B cell (primary cell): ENCODE results near the gene LENG1. TPM values are rescaled to one million over a fixed set of nuclear protein-coding genes. Genes with fewer than 3 reads are reported as not detected.

Experiments used
- ATAC-seq: fragments of 200-7000 bp; cut with Tn5 transposase; one replicate; pipeline ENCODE4 v1.10.0; 2021; ENCODE audit warnings: low read depth, mild to moderate bottlenecking, moderate number of reproducible peaks, moderate library complexity
- CTCF ChIA-PET: fragments of 350-600 bp; sonication (Branson Sonifier 250); formaldehyde crosslinking; loops from one replicate; lab custom pipeline; 2021; ENCODE audit warnings: antibody characterized with exemption, inconsistent platforms; lab: Charles Lee
- POLR2A ChIA-PET: fragments of 350-600 bp; sonication (Branson Sonifier 250); formaldehyde crosslinking; loops from one replicate; lab custom pipeline; 2021; ENCODE audit warnings: antibody characterized with exemption; lab: Charles Lee
- DNase-seq: peaks from one replicate; pipeline ENCODE4 v3.0.0; 2013
- H2AFZ ChIP-seq: 2 replicates; pipeline ENCODE4 v1.6.1; 2012; ENCODE audit warnings: mild to moderate bottlenecking, low read depth, low read length; ENCODE audit not compliant: insufficient read depth, poor library complexity, severe bottlenecking
- H3K27ac ChIP-seq, 2 donors: 1 replicate in 1 of 2; 2 replicates in 1 of 2; pipeline ENCODE4 v1.5.1; 2012 to 2013; ENCODE audit warnings: low read length in 2 of 2, mild to moderate bottlenecking in 2 of 2, moderate library complexity in 1 of 2
- H3K27me3 ChIP-seq, 4 experiments: fragments of 200-600 bp in 1 of 4; sonication (generic) in 1 of 4; replicated peaks in 1 of 4; 1 replicate in 2 of 4; 2 replicates in 2 of 4; pipeline versions ENCODE4 v1.6.1 to v1.7.0; 2013 to 2016; ENCODE audit warnings: low read length in 3 of 4, mild to moderate bottlenecking in 2 of 4, mixed read lengths in 1 of 4, moderate library complexity in 1 of 4; ENCODE audit not compliant: insufficient read depth in 4 of 4, control insufficient read depth in 3 of 4; ENCODE audit errors: control extremely low read depth in 1 of 4
- H3K36me3 ChIP-seq, 2 experiments: replicated peaks in 1 of 2; 1 replicate in 1 of 2; 2 replicates in 1 of 2; pipeline versions ENCODE4 v1.6.1 to v1.7.1; 2013; ENCODE audit warnings: low read length in 1 of 2; ENCODE audit not compliant: insufficient read depth in 2 of 2, control insufficient read depth in 1 of 2; ENCODE audit errors: control extremely low read depth in 1 of 2, extremely low read depth in 1 of 2
- H3K4me1 ChIP-seq, 2 donors: fragments of 200-600 bp in 1 of 2; sonication (generic) in 1 of 2; 1 replicate in 1 of 2; 2 replicates in 1 of 2; pipeline versions ENCODE4 v1.5.1 to v1.6.1; 2013 to 2017; ENCODE audit warnings: low read length in 2 of 2; ENCODE audit not compliant: control insufficient read depth in 2 of 2, insufficient read depth in 2 of 2
- H3K4me2 ChIP-seq: replicated peaks from 2 replicates; pipeline ENCODE3; 2012; ENCODE audit warnings: mild to moderate bottlenecking, low read depth, low read length; ENCODE audit not compliant: poor library complexity, severe bottlenecking
- H3K4me3 ChIP-seq, 5 experiments: fragments of 200-600 bp in 1 of 5; sonication (generic) in 1 of 5; 1 replicate in 3 of 5; 2 replicates in 2 of 5; pipeline versions ENCODE4 v1.5.1 to v1.7.0; 2011 to 2016; ENCODE audit warnings: low read length in 4 of 5, mild to moderate bottlenecking in 4 of 5, low read depth in 2 of 5, control low read depth in 1 of 5, moderate library complexity in 1 of 5; ENCODE audit not compliant: insufficient read depth in 1 of 5; ENCODE audit errors: control extremely low read depth in 1 of 5, extremely low read depth in 1 of 5
- H3K79me2 ChIP-seq: fragments of 200-600 bp; sonication (generic); one replicate; pipeline ENCODE4 v1.6.0; 2016; ENCODE audit warnings: low read length; ENCODE audit not compliant: control insufficient read depth, insufficient read depth
- H3K9ac ChIP-seq: fragments of 200-600 bp; sonication (generic); 2 replicates; pipeline ENCODE4 v1.6.1; 2017; ENCODE audit warnings: mild to moderate bottlenecking, low read length, moderate library complexity
- H3K9me3 ChIP-seq, 3 donors: one replicate each; pipeline versions ENCODE4 v1.6.1 to v1.7.1; 2013; ENCODE audit warnings: low read length in 2 of 3; ENCODE audit not compliant: control insufficient read depth in 2 of 3, insufficient read depth in 1 of 3; ENCODE audit errors: control extremely low read depth in 1 of 3
- H4K20me1 ChIP-seq: 2 replicates; pipeline ENCODE4 v1.6.0; 2012; ENCODE audit warnings: mild to moderate bottlenecking, low read length; ENCODE audit not compliant: insufficient read depth, control insufficient read depth, poor library complexity, severe bottlenecking
- H3K27ac Mint-ChIP-seq: one replicate; pipeline ENCODE4 v1.8.0; 2021; ENCODE audit warnings: mixed read lengths
- H3K27me3 Mint-ChIP-seq: one replicate; pipeline ENCODE4 v1.8.0; 2021; ENCODE audit warnings: mixed read lengths
- H3K4me1 Mint-ChIP-seq: one replicate; pipeline ENCODE4 v1.8.0; 2021; ENCODE audit warnings: mixed read lengths
- H3K4me3 Mint-ChIP-seq: one replicate; pipeline ENCODE4 v1.8.0; 2021; ENCODE audit warnings: mixed read lengths
- H3K9me3 Mint-ChIP-seq: one replicate; pipeline ENCODE4 v1.8.0; 2022; ENCODE audit warnings: mixed read lengths; ENCODE audit not compliant: insufficient read depth
- CTCF ChIP-seq: fragments of 200-600 bp; IDR thresholded peaks from one replicate; pipeline ENCODE4 v1.8.0; 2022; ENCODE audit warnings: antibody characterized with exemption, mild to moderate bottlenecking
- EZH2 ChIP-seq: IDR thresholded peaks from 2 replicates; pipeline ENCODE4 v1.6.1; 2012; ENCODE audit warnings: borderline replicate concordance, low read depth, mild to moderate bottlenecking, moderate library complexity, low read length; ENCODE audit not compliant: insufficient read depth, poor library complexity, severe bottlenecking
- WGBS: methylation state at CpG from one replicate; pipeline ENCODE4 v1.1.5; 2013; ENCODE audit warnings: missing lambda C conversion rate; ENCODE audit not compliant: insufficient coverage; 5-methylcytosine and 5-hydroxymethylcytosine counted together
- intact Hi-C: fragments of 100-400 bp; cut with micrococcal nuclease; formaldehyde crosslinking; loops from one replicate; pipeline ENCODE4 v1.10.0; 2022
- polyA plus RNA-seq: library from polyadenylated mRNA; depleted of rRNA; stranded (reverse); fragments of >200 nt; gene quantifications from 2 replicates; pipeline ENCODE4 v1.2.3, GENCODE V29; 2012
- total RNA-seq, 2 donors: library from RNA; stranded (reverse); fragments of 120-200 nt in 1 of 2; gene quantifications; 1 replicate in 1 of 2; 2 replicates in 1 of 2; pipeline versions ENCODE4 v1.2.3 to v1.2.4, GENCODE V29; 2013 to 2022

The LENG1 gene
- total and polyA plus RNA-seq, 2 donors (not counting 1 experiment from before 2014, with no cell fraction given) = 9.2 to 16.5 TPM

DNA sequence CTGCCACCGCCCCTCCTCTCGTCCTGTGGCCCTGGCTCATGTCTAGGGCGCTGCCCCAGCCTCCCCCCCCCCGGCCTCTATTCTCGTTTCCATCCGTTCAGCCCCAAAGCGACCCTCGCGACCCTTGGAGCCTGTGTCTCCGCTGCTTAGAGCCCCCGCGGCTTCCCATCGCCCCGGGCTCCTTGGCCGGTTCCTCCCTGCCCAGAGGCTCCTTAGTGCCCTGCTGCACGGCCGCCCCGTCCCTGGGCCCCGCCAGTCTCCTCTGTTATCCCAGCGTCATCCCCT, 31.1 kb downstream of the LENG1 start:
- no peaks in the 10 kb centered on the region for H3K27me3 ChIP-seq
- peaks cover 7 to 54% of the 10 kb centered on the region in 2 experiments for H3K36me3 ChIP-seq
- ChIA-PET POLR2A (no interaction called here), CTCF (no interaction called here)
- no peaks in the 10 kb centered on the region for H3K9me3 ChIP-seq
- H4K20me1 ChIP-seq = no peaks in the 10 kb centered on the region
- Mint-ChIP-seq H3K4me3 (no peak overlapping the region), H3K27me3 (no peaks in the 10 kb centered on the region), H3K27ac (no peak overlapping the region), H3K4me1 (no peaks in the 10 kb centered on the region), H3K9me3 (no peaks in the 10 kb centered on the region)
- H3K79me2 ChIP-seq = no peaks in the 10 kb centered on the region
- no peak overlapping the region for H3K9ac ChIP-seq
- DNase-seq (no peak), ATAC-seq (no peak)
- no peak overlapping the region for H2AFZ ChIP-seq
- H3K4me1 ChIP-seq = no peaks in the 10 kb centered on the region
- intact Hi-C loops = no loop called here
- no peak overlapping the region for H3K4me3 ChIP-seq
- no peak overlapping the region for H3K4me2 ChIP-seq
- no peak overlapping the region for H3K27ac ChIP-seq
- 92% methylated on average over 18 of the region's 20 CpGs for WGBS
- TF ChIP-seq CTCF (no peak), EZH2 (no peak)

DNA sequence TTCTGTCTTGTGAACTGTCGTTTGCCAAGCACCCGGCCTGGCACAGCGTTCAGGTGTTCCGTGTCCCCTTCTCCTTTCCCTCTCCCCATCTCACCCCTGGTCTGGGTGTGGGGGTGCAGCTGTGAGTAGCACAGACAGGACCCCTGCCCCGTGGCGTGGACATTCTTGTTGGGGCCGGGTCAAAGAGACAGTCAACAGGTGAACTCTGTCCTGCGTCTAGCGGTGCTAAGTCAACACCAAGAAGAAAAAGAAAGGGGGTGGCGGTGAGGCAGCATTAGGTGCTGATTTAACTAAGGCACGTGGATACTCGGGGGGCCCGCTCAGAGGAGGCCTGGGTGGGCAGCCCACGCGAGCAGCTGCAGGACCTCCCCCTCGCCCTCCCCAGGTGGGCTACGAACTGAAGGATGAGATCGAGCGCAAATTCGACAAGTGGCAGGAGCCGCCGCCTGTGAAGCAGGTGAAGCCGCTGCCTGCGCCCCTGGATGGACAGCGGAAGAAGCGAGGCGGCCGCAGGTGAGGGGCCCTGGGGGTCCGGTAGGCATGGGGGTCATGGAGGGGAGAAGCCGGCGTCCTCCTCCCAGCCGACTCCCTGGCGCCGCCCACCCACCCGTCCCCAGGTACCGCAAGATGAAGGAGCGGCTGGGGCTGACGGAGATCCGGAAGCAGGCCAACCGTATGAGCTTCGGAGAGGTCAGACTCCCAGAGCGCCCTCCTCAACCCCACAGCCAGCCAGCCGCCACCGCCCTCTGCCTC, 31.7 kb downstream of the LENG1 start:
- H3K4me1 Mint-ChIP-seq = no peaks in the 10 kb centered on the region
- no peak overlapping the region for H3K4me3 Mint-ChIP-seq
- no peak overlapping the region for H3K4me3 ChIP-seq
- ChIA-PET CTCF (no interaction called here), POLR2A (no interaction called here)
- no peaks in the 10 kb centered on the region for H3K9me3 Mint-ChIP-seq
- H3K27ac ChIP-seq = no peak overlapping the region
- H3K27me3 Mint-ChIP-seq = no peaks in the 10 kb centered on the region
- H3K9ac ChIP-seq = no peak overlapping the region
- H3K36me3 ChIP-seq = peaks cover 7 to 58% of the 10 kb centered on the region in 2 experiments
- H2AFZ ChIP-seq = no peak overlapping the region
- 98% methylated on average over 33 of the region's 44 CpGs for WGBS
- H4K20me1 ChIP-seq = no peaks in the 10 kb centered on the region
- ATAC-seq = no peak
- H3K27ac Mint-ChIP-seq = no peak overlapping the region
- H3K79me2 ChIP-seq = no peaks in the 10 kb centered on the region
- no peak overlapping the region for H3K4me2 ChIP-seq
- H3K27me3 ChIP-seq = no peaks in the 10 kb centered on the region
- TF ChIP-seq EZH2 (no peak), CTCF (no peak)
- H3K9me3 ChIP-seq = no peaks in the 10 kb centered on the region
- H3K4me1 ChIP-seq = no peaks in the 10 kb centered on the region
- DNase-seq = no peak
- intact Hi-C loops = no loop called here
